CD4-positive, alpha-beta memory T cell (primary cell): ENCODE results near the gene SERP2. TPM values are rescaled to one million over a fixed set of nuclear protein-coding genes. Genes with fewer than 3 reads are reported as not detected.
"Not testable (repeated sequence)": the region's sequence is repeated elsewhere in the genome, so short reads cannot be mapped to it uniquely, and the experiment has no call there.

ENCODE experiments used
- CTCF ChIA-PET: fragments of 350-600 bp; sonication (Branson Sonifier 250); formaldehyde crosslinking; loops from one replicate; lab custom pipeline; 2021; ENCODE audit warnings: inconsistent platforms; ENCODE audit not compliant: partially characterized antibody; lab: Charles Lee
- POLR2A ChIA-PET: fragments of 350-600 bp; sonication (Branson Sonifier 250); formaldehyde crosslinking; loops from one replicate; lab custom pipeline; 2021; ENCODE audit not compliant: partially characterized antibody; lab: Charles Lee
- DNase-seq, 5 donors: peaks; one replicate each; pipeline versions ENCODE4 v3.0.0 to v3.0.0-alpha.2; 2020 to 2022; ENCODE audit warnings: mixed read lengths in 1 of 5
- H3K27ac ChIP-seq: one replicate; pipeline ENCODE4 v1.7.0; 2013; ENCODE audit warnings: low read depth, low read length
- H3K27me3 ChIP-seq: 2 replicates; pipeline ENCODE4 v1.7.0; 2013; ENCODE audit warnings: mild to moderate bottlenecking, low read length, moderate library complexity; ENCODE audit not compliant: insufficient read depth
- H3K36me3 ChIP-seq: 2 replicates; pipeline ENCODE4 v1.7.0; 2013; ENCODE audit warnings: mild to moderate bottlenecking, low read length, moderate library complexity; ENCODE audit not compliant: insufficient read depth
- H3K4me1 ChIP-seq: 2 replicates; pipeline ENCODE4 v1.7.0; 2013; ENCODE audit warnings: mild to moderate bottlenecking, low read length, moderate library complexity; ENCODE audit not compliant: insufficient read depth
- H3K4me3 ChIP-seq, 2 donors: one replicate each; pipeline ENCODE4 v1.7.0; 2013; ENCODE audit warnings: low read length in 2 of 2, mild to moderate bottlenecking in 1 of 2
- H3K9me3 ChIP-seq, 2 donors: one replicate each; pipeline ENCODE4 v1.7.0; 2013; ENCODE audit warnings: low read length in 2 of 2, control low read depth in 1 of 2; ENCODE audit not compliant: control insufficient read depth in 1 of 2
- H3K27ac Mint-ChIP-seq, 7 donors: one replicate each; pipeline ENCODE4 v1.8.0; 2020 to 2021; ENCODE audit warnings: mixed read lengths in 7 of 7, mild to moderate bottlenecking in 6 of 7, inconsistent platforms in 3 of 7, moderate library complexity in 3 of 7
- H3K27me3 Mint-ChIP-seq, 2 donors: one replicate each; pipeline ENCODE4 v1.8.0; 2020 to 2021; ENCODE audit warnings: mixed read lengths in 2 of 2
- H3K36me3 Mint-ChIP-seq, 2 donors: one replicate each; pipeline ENCODE4 v1.8.0; 2020 to 2021; ENCODE audit warnings: mixed read lengths in 2 of 2, inconsistent platforms in 1 of 2, mild to moderate bottlenecking in 1 of 2
- H3K4me1 Mint-ChIP-seq, 4 donors: one replicate each; pipeline ENCODE4 v1.8.0; 2020 to 2021; ENCODE audit warnings: mixed read lengths in 4 of 4, mild to moderate bottlenecking in 1 of 4
- H3K4me3 Mint-ChIP-seq, 8 donors: one replicate each; pipeline ENCODE4 v1.8.0; 2020 to 2021; ENCODE audit warnings: mixed read lengths in 8 of 8, mild to moderate bottlenecking in 7 of 8, moderate library complexity in 6 of 8, inconsistent platforms in 3 of 8
- H3K9me3 Mint-ChIP-seq, 8 donors: one replicate each; pipeline ENCODE4 v1.8.0; 2020 to 2021; ENCODE audit warnings: mixed read lengths in 8 of 8, mild to moderate bottlenecking in 5 of 8, inconsistent platforms in 3 of 8, moderate library complexity in 1 of 8
- intact Hi-C: fragments of 100-400 bp; cut with micrococcal nuclease; formaldehyde crosslinking; loops from one replicate; pipeline ENCODE4 v1.15.1; 2023
- polyA plus RNA-seq, 2 donors: library from polyadenylated mRNA; unstranded; fragments of 300-500 nt; fragmentation: Illumina TruSeq; gene quantifications; one replicate each; pipeline ENCODE4 v1.2.3, GENCODE V29; 2021
- total RNA-seq, 2 experiments: library from RNA; stranded (reverse); gene quantifications; one replicate each; pipeline ENCODE4 v1.2.3, GENCODE V29; 2021

Gene SERP2
- not detected for total RNA-seq
- not detected for polyA plus RNA-seq

DNA sequence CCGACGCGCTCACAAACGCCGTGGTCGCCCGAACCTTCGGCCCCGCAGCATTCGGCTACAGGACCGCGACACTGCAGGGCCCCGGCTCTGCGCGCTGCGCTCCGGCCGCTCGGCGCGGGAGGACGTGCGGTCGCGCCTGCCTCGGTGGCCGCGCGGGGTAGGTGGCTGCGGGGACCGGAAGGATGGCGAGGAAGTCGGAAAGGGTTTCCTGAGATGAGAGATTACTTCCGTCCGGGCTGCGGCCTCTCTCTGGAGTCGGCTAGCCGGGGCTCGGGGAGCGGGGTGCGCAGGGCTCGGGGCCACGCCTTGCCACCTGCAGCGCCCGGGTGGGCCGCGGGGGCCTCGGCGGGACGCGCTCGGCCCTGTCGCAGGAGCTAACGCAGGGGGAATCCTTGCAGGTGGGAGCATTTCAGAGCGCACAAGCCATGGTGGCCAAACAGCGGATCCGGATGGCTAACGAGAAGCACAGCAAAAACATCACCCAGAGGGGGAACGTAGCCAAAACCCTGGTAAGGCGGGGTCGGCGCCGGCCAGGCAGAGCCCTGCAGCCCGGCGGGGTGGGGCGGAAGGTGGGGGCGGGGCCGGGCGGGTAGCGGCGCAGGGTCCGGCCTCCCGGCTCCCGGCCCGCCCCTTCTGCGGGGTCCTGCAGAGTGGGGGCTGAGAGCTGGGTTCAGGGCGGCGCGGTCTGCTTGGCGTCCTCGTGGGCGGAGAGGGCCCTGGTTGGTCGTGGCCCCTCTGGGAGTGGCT is at the start of gene SERP2:
Gene SERP2 (plus strand): TSS at position 224 of the 747 bp plus-strand sequence. CDS start 202 bp downstream, at position 426.
- Mint-ChIP-seq H3K27me3 (peaks cover 36 to 52% of the 10 kb centered on the region in 2 donors), H3K36me3 (no peaks in the 10 kb centered on the region), H3K27ac (peak within 1 kb of the TSS in 1 of 7 donors; percentile 2), H3K4me1 (peaks cover 0 to 11% (median 4%) of the 10 kb centered on the region in 4 donors), H3K4me3 (peak within 1 kb of the TSS in 5 of 8 donors; percentile 10 to 24 (median 19)), H3K9me3 (peaks cover 0 to 3% (median 0%) of the 10 kb centered on the region in 8 donors)
- Histone ChIP-seq H3K27me3 (peaks cover 6% of the 10 kb centered on the region), H3K4me1 (no peaks in the 10 kb centered on the region), H3K9me3 (no peaks in the 10 kb centered on the region), H3K36me3 (no peaks in the 10 kb centered on the region), H3K4me3 (no peak within 1 kb of the TSS), H3K27ac (no peak within 1 kb of the TSS)
- CTCF ChIA-PET: interaction anchor here (0.6 kb wide), 1 partner anchor 10 kb away, joined by 3 read pairs; no protein-coding TSS in a partner anchor
- POLR2A ChIA-PET: no interaction called here
- no peak for DNase-seq
- intact Hi-C loops: no loop called here

DNA sequence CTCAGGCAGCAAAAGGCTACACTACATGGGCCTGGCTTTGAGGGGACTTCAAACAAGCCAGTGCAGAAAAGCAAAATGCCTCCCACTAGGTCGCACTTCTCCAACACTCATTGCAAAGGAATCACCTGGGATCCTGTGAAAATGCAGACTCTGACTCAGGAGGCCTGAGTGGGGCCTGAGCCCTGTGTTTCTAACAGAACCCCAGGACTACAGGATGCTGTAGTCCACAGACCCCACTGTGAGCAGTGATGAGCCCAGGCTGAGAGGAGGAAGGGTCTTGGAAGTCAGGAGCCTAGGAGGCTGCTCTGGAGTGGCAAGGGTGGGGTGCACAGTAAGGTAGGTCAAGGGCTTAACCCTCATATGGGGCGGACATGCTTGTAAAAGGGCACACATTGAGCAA is 46.7 kb upstream of the SERP2 start:
- Mint-ChIP-seq H3K9me3 (peaks cover 0 to 9% (median 1%) of the 10 kb centered on the region in 8 donors), H3K4me1 (no peaks in the 10 kb centered on the region), H3K36me3 (no peaks in the 10 kb centered on the region), H3K27me3 (peaks cover 4 to 14% of the 10 kb centered on the region in 2 donors), H3K27ac (no peak overlapping the region), H3K4me3 (no peak overlapping the region)
- intact Hi-C loops: no loop called here
- DNase-seq: no peak
- H3K27ac ChIP-seq: no peak overlapping the region
- CTCF ChIA-PET: no interaction called here
- no peak overlapping the region for H3K4me3 ChIP-seq
- no peaks in the 10 kb centered on the region for H3K9me3 ChIP-seq
- POLR2A ChIA-PET: no interaction called here
- H3K4me1 ChIP-seq: no peaks in the 10 kb centered on the region
- no peaks in the 10 kb centered on the region for H3K27me3 ChIP-seq
- H3K36me3 ChIP-seq: no peaks in the 10 kb centered on the region

DNA sequence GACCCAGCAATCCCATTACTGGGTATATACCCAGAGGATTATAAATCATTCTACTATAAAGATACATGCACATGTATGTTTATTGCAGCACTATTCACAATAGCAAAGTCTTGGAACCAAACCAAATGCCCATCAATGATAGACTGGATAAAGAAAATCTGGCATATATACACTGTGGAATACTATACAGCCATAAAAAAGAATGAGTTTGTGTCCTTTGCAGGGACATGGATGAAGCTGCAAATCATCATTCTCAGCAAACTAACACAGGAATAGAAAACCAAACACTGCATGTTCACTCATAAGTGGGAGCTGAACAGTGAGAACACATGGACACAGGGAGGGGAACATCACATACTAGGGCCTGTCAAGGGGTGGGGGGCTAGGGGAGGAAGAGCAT is 44.6 kb upstream of the SERP2 start:
- CTCF ChIA-PET, POLR2A ChIA-PET, DNase-seq, H3K27ac ChIP-seq, intact Hi-C loops, H3K4me3 ChIP-seq, H3K4me1 Mint-ChIP-seq, H3K36me3 Mint-ChIP-seq, H3K36me3 ChIP-seq, H3K27me3 ChIP-seq, H3K9me3 ChIP-seq, H3K27ac Mint-ChIP-seq, H3K9me3 Mint-ChIP-seq, H3K4me3 Mint-ChIP-seq, H3K4me1 ChIP-seq: not testable (repeated sequence)
- peaks cover 4 to 17% of the 10 kb centered on the region in 2 donors for H3K27me3 Mint-ChIP-seq

DNA sequence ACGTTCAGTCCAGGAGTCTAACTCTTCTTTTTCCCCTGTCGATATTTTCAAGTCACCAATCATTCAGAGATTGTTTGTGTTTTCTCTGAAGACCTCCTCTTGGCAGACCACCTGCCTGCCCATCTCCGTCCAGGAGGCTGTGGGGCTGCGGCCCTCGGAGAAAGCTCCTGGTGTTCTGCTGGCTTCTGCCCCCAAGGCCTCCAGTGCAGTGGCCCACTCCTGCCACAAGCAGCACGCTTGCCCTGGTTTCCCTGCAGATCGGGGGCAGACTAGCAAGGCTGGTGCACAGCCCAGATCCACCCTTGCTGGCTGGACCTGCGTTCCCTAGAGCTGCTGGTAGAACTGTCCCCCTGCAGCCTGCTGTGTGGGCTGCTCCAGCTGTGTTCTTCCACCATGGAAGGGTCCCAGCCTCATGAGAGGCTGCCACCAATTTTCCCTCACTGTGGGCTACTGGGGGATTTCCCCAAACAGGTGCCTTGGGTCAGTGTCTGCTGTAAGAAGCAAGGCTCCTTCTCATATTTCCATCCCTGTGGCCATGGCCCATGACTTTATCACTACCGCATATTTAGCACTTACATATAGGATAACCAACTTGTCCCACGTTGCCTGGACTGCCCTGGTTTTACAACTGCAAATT is 43.6 kb upstream of the SERP2 start:
- H3K36me3 Mint-ChIP-seq: no peaks in the 10 kb centered on the region
- no peak for DNase-seq
- H3K4me1 Mint-ChIP-seq: no peaks in the 10 kb centered on the region
- Histone ChIP-seq H3K27me3 (no peaks in the 10 kb centered on the region), H3K9me3 (no peaks in the 10 kb centered on the region), H3K36me3 (no peaks in the 10 kb centered on the region), H3K27ac (no peak overlapping the region), H3K4me1 (no peaks in the 10 kb centered on the region), H3K4me3 (no peak overlapping the region)
- peaks cover 4 to 17% of the 10 kb centered on the region in 2 donors for H3K27me3 Mint-ChIP-seq
- no peak overlapping the region for H3K27ac Mint-ChIP-seq
- POLR2A ChIA-PET: no interaction called here
- peaks cover 0 to 9% (median 1%) of the 10 kb centered on the region in 8 donors for H3K9me3 Mint-ChIP-seq
- CTCF ChIA-PET: no interaction called here
- no peak overlapping the region for H3K4me3 Mint-ChIP-seq
- intact Hi-C loops: no loop called here

DNA sequence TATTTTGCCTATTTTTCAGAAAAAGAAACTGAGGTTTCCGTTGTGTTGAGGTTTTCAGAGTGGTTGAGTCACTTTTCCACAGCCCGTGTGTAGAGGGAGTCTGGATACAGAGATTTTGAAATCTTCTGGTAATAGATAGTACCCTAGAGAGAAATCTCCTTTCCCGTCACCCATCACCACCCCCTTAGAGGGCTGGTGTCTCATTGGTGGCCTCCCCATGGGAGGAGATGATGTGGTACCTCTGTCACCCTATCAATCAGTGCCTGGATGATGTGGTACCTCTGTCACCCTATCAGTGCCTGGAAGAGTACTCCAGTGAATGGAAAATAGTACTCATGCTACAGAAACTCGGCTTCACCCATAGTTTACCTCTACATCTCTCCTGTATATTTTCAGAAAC is 42.2 kb upstream of the SERP2 start:
- Histone ChIP-seq H3K4me3 (no peak overlapping the region), H3K36me3 (no peaks in the 10 kb centered on the region), H3K4me1 (no peaks in the 10 kb centered on the region), H3K27me3 (no peaks in the 10 kb centered on the region), H3K9me3 (no peaks in the 10 kb centered on the region), H3K27ac (no peak overlapping the region)
- ChIA-PET CTCF (no interaction called here), POLR2A (no interaction called here)
- Mint-ChIP-seq H3K9me3 (peaks cover 0 to 9% (median 1%) of the 10 kb centered on the region in 8 donors), H3K36me3 (no peaks in the 10 kb centered on the region), H3K4me3 (no peak overlapping the region), H3K27me3 (peaks cover 4 to 16% of the 10 kb centered on the region in 2 donors), H3K27ac (no peak overlapping the region), H3K4me1 (peaks cover 0 to under 1% (median 0%) of the 10 kb centered on the region in 4 donors)
- no peak for DNase-seq
- intact Hi-C loops: no loop called here

DNA sequence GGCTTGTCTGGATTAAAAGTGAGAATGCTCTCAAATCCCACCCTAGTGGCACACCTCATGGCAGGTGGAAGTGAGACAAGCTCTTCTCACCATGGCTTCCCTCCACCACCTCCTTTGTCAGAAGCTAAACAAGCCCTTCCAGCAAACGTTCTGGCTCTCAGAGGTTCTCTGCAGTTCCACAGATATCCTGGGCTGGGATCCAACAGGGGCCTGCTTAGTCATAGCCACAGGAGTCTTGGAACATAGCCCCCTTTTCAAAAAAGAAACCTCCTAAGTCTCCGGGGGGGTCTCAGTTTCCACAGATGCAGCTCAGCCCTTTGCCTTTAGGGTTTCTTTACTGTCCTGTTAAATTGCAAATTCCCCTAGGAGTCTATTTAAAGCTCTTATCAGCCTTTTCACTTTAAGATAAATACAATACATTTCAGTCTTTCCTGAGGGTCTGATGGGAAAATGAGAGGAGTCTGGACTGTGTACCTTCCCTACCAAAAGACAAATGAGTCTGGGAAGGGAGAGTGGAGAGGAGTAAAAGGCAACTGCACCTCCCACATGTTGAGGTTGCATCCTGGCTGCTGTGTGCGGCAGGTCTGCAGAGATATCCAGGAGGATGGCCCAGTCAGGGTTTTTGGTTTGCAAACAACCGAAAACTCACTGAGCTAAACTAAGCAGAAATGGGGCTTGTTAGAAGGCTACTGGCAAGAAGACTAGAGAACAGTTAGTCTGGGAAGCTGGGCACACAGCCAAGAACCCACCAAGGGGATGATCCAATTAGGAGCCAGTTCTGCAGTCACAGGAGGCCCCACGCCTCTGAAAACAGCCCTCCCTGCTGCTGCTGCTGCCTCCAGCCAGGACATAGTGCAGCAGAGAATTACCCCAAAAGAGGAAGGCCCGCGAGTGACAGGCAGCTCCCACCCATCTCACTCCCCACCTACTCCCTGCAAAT is 41.4 kb upstream of the SERP2 start:
- Mint-ChIP-seq H3K27ac (no peak overlapping the region), H3K36me3 (no peaks in the 10 kb centered on the region), H3K4me3 (no peak overlapping the region), H3K27me3 (peaks cover 5 to 13% of the 10 kb centered on the region in 2 donors), H3K9me3 (peaks cover 0 to 7% (median 1%) of the 10 kb centered on the region in 8 donors), H3K4me1 (peaks cover 0 to 1% (median 0%) of the 10 kb centered on the region in 4 donors)
- Histone ChIP-seq H3K4me1 (no peaks in the 10 kb centered on the region), H3K27ac (no peak overlapping the region), H3K36me3 (no peaks in the 10 kb centered on the region), H3K9me3 (no peaks in the 10 kb centered on the region), H3K4me3 (no peak overlapping the region), H3K27me3 (no peaks in the 10 kb centered on the region)
- ChIA-PET POLR2A (no interaction called here), CTCF (no interaction called here)
- intact Hi-C loops: no loop called here
- no peak for DNase-seq
